HCT116 (cell line): Measurements from ENCODE around the gene CCDC179.

Experiments
- CBX3 ChIP-seq: IDR thresholded peaks from 2 replicates; pipeline ENCODE4 v1.6.1; 2012; ENCODE audit warnings: low read depth
- CEBPB ChIP-seq: IDR thresholded peaks from 2 replicates; pipeline ENCODE4 v1.6.1; 2012; ENCODE audit warnings: low read depth
- EZH2 ChIP-seq: fragments of 200-600 bp; sonication (generic); IDR thresholded peaks from 2 replicates; pipeline ENCODE4 v1.6.1; 2017; ENCODE audit warnings: antibody characterized with exemption, mixed run types
- EZH2phosphoT487 ChIP-seq: fragments of 200-600 bp; IDR thresholded peaks from 2 replicates; pipeline ENCODE4 v1.6.1; 2018; ENCODE audit warnings: antibody characterized with exemption, borderline replicate concordance
- FOSL1 ChIP-seq: IDR thresholded peaks from 2 replicates; pipeline ENCODE4 v1.6.1; 2012; ENCODE audit warnings: low read depth
- POLR2A ChIP-seq: IDR thresholded peaks from 2 replicates; pipeline ENCODE4 v1.7.0; 2011; ENCODE audit warnings: borderline replicate concordance; ENCODE audit not compliant: insufficient read depth, insufficient read length; ENCODE audit errors: extremely low read depth
- POLR2AphosphoS5 ChIP-seq: IDR thresholded peaks from 2 replicates; pipeline ENCODE4 v1.6.1; 2011; ENCODE audit warnings: mild to moderate bottlenecking, low read depth, low read length, moderate library complexity
- SIN3A ChIP-seq: IDR thresholded peaks from 2 replicates; pipeline ENCODE4 v1.6.1; 2012; ENCODE audit warnings: low read depth
- SP1 ChIP-seq: IDR thresholded peaks from 2 replicates; pipeline ENCODE4 v1.6.1; 2012; ENCODE audit warnings: low read depth
- ZNF274 ChIP-seq: fragments of 200-500 bp; sonication (Bioruptor generic); IDR thresholded peaks from 2 replicates; pipeline ENCODE4 v1.6.1; 2014; ENCODE audit warnings: mild to moderate bottlenecking, low read depth, low read length, inconsistent platforms
- TF ChIP-seq, protein P1 (sequence below), 3 experiments: fragments of 200-600 bp in 1 of 3; sonication (generic) in 1 of 3; IDR thresholded peaks in 2 of 3; conservative IDR thresholded peaks in 1 of 3; 2 replicates each; pipeline ENCODE4 v1.5.1; 2012 to 2017; ENCODE audit warnings: low read depth in 2 of 3, low read length in 2 of 3, antibody characterized with exemption in 1 of 3, borderline replicate concordance in 1 of 3, control low read depth in 1 of 3, mild to moderate bottlenecking in 1 of 3, mixed read lengths in 1 of 3, mixed run types in 1 of 3, moderate library complexity in 1 of 3; ENCODE audit not compliant: insufficient read depth in 1 of 3
- TF ChIP-seq, protein P2 (sequence below): IDR thresholded peaks from 2 replicates; pipeline ENCODE4 v1.6.1; 2012

- TF ChIP-seq POLR2AphosphoS5 (no peak), SP1 (no peak), POLR2A (no peak), CBX3 (no peak), CEBPB (no peak), ZNF274 (no peak), EZH2phosphoT487 (no peak), EZH2 (no peak), FOSL1 (no peak), SIN3A (no peak)
- TF ChIP-seq, protein P1, sequence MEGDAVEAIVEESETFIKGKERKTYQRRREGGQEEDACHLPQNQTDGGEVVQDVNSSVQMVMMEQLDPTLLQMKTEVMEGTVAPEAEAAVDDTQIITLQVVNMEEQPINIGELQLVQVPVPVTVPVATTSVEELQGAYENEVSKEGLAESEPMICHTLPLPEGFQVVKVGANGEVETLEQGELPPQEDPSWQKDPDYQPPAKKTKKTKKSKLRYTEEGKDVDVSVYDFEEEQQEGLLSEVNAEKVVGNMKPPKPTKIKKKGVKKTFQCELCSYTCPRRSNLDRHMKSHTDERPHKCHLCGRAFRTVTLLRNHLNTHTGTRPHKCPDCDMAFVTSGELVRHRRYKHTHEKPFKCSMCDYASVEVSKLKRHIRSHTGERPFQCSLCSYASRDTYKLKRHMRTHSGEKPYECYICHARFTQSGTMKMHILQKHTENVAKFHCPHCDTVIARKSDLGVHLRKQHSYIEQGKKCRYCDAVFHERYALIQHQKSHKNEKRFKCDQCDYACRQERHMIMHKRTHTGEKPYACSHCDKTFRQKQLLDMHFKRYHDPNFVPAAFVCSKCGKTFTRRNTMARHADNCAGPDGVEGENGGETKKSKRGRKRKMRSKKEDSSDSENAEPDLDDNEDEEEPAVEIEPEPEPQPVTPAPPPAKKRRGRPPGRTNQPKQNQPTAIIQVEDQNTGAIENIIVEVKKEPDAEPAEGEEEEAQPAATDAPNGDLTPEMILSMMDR (IDR thresholded peaks at IDR 0.05 in 2 of 3, conservative IDR thresholded peaks at IDR 0.05 in 1 of 3; ENCODE audit: borderline replicate concordance in 1 of 3, insufficient read depth in 1 of 3, low read depth in 2 of 3, low read length in 2 of 3) = no peak
- TF ChIP-seq, protein P2, sequence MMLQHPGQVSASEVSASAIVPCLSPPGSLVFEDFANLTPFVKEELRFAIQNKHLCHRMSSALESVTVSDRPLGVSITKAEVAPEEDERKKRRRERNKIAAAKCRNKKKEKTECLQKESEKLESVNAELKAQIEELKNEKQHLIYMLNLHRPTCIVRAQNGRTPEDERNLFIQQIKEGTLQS = no peak
Measured at GRCh38 chr11:22869325-22869724, 9.1 kb upstream of the CCDC179 start.
